K562 (cell line): ENCODE results near the gene CHST12. TPM values are rescaled to one million over a fixed set of nuclear protein-coding genes. Genes with fewer than 3 reads are reported as not detected.

Source experiments
- ATF1 ChIP-seq, 2 experiments: fragments of 450-650 bp in 1 of 2; IDR thresholded peaks; 2 replicates each; pipeline ENCODE4 v1.6.1; 2016; ENCODE audit warnings: missing compliant biosample characterization in 1 of 2, missing genetic modification characterization in 1 of 2
- BRD9 ChIP-seq: fragments of 450-650 bp; IDR thresholded peaks from 2 replicates; pipeline ENCODE4 v1.6.1; 2018; ENCODE audit warnings: low read depth; ENCODE audit not compliant: partially characterized antibody
- TCFL5 ChIP-seq: fragments of 250-450 bp; sonication (Bioruptor Pico); conservative IDR thresholded peaks from 2 replicates; pipeline ENCODE4 v1.6.1; 2021; ENCODE audit warnings: mild to moderate bottlenecking, moderate library complexity, matching md5 sums
- YBX1 ChIP-seq: fragments of 450-650 bp; IDR thresholded peaks from 2 replicates; pipeline ENCODE4 v1.7.1; 2016; ENCODE audit warnings: mild to moderate bottlenecking
- ZFP30 ChIP-seq: fragments of 250-450 bp; sonication (Bioruptor Pico); IDR thresholded peaks from 2 replicates; pipeline ENCODE4 v1.8.0; 2022; ENCODE audit warnings: moderate library complexity, mild to moderate bottlenecking, inconsistent platforms, borderline replicate concordance
- polyA plus RNA-seq, 8 experiments: library from polyadenylated mRNA; depleted of rRNA in 4 of 8; stranded (reverse) in 5 of 8; unstranded in 3 of 8; fragments of >200 nt; fragmentation: Nextera tagmentation in 2 of 8; fragmentation: Illumina TruSeq in 1 of 8; extraction: Ambion mirVana in 2 of 8; extraction: Trizol in 1 of 8; gene quantifications; 2 replicates each; pipeline versions ENCODE4 v1.2.1 to v1.2.3, GENCODE V29; 2011 to 2014; ENCODE audit warnings: inconsistent platforms in 1 of 8, missing spikeins in 1 of 8
- total RNA-seq, 7 experiments: library from RNA; depleted of rRNA in 6 of 7; stranded (reverse); fragments of >200 nt in 6 of 7; fragmentation: Illumina TruSeq in 2 of 7; extraction: Trizol in 2 of 7; gene quantifications; 2 replicates each; pipeline versions ENCODE4 v1.2.1 to v1.2.3, GENCODE V29; 2011 to 2021; ENCODE audit warnings: low replicate concordance in 1 of 7
- TF ChIP-seq, protein P1 (sequence below): fragments of 450-650 bp; IDR thresholded peaks from 2 replicates; pipeline ENCODE4 v1.6.1; 2017; ENCODE audit warnings: mild to moderate bottlenecking, moderate library complexity
- TF ChIP-seq, protein P2 (sequence below): fragments of 450-650 bp; formaldehyde crosslinking; IDR thresholded peaks from 2 replicates; pipeline ENCODE4 v1.4.0; 2020; ENCODE audit warnings: mild to moderate bottlenecking, moderate library complexity

The CHST12 gene
- total and polyA plus RNA-seq, 9 of the 15 experiments (the other 6 are each of a cell fraction or from before 2014, with no cell fraction given): 0.18 to 19.8 (median 3.6) TPM

DNA sequence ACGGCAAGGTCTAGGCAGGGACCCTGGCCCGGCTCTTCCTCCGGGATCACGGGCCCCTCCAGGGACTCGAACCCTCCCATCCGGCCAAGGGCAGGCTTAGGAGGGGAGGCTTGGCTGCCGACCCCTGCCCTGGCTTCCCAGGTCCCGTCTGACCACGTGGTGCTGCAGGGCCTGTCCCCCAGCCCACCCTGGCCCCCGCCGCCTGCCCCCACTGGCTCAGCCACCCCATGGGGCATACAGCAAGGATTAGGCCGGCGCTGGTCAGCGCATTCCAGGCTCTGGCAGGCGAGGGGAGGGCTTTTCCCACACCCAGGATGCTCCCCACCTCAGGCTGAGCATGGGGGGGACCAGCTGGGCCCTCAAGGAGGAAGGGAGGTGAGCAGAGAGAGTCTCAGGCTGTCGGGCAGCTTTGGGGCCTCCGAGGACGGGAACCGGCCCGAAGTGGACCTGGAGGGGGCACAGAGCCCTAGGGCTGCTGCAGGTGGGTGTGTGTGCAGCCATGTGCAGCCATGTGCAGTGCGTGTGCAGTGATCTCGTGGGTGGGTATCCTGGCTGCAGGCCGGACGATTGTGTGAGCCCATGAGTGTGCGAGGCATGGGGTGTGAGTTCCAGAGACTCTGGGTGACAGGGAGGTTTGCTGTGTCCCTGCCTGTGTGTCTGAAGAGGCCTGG lies 73.5 kb downstream of the CHST12 start (continued):
- TF ChIP-seq, protein P1, sequence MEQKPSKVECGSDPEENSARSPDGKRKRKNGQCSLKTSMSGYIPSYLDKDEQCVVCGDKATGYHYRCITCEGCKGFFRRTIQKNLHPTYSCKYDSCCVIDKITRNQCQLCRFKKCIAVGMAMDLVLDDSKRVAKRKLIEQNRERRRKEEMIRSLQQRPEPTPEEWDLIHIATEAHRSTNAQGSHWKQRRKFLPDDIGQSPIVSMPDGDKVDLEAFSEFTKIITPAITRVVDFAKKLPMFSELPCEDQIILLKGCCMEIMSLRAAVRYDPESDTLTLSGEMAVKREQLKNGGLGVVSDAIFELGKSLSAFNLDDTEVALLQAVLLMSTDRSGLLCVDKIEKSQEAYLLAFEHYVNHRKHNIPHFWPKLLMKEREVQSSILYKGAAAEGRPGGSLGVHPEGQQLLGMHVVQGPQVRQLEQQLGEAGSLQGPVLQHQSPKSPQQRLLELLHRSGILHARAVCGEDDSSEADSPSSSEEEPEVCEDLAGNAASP: no peak
- no peak for TF ChIP-seq TCFL5 (CRISPR knock-in tag)
- no peak for TF ChIP-seq BRD9
- no peak for TF ChIP-seq ZFP30
- TF ChIP-seq ATF1 (CRISPR knock-in tag; IDR thresholded peaks at IDR 0.05): no peak
- no peak for TF ChIP-seq ATF1 (tag; IDR thresholded peaks at IDR 0.05)
- TF ChIP-seq YBX1: no peak
- TF ChIP-seq, protein P2, sequence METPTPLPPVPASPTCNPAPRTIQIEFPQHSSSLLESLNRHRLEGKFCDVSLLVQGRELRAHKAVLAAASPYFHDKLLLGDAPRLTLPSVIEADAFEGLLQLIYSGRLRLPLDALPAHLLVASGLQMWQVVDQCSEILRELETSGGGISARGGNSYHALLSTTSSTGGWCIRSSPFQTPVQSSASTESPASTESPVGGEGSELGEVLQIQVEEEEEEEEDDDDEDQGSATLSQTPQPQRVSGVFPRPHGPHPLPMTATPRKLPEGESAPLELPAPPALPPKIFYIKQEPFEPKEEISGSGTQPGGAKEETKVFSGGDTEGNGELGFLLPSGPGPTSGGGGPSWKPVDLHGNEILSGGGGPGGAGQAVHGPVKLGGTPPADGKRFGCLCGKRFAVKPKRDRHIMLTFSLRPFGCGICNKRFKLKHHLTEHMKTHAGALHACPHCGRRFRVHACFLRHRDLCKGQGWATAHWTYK (CRISPR knock-in tag): no peak
